Glomerular endothelial cell (primary cell): ENCODE results near the gene SYT1. TPM values are rescaled to one million over a fixed set of nuclear protein-coding genes. Genes with fewer than 3 reads are reported as not detected.
"Not testable (repeated sequence)": the region's sequence is repeated elsewhere in the genome, so short reads cannot be mapped to it uniquely, and the experiment has no call there.

Experiments
- DNase-seq: peaks from one replicate; pipeline ENCODE4 v3.0.0-alpha.2; 2011; ENCODE audit warnings: low read depth, low spot score; ENCODE audit errors: extremely low read depth
- total RNA-seq: library from RNA; depleted of rRNA; stranded (reverse); fragments of >200 nt; gene quantifications from 2 replicates; pipeline ENCODE4 v1.2.3, GENCODE V29; 2015

Gene SYT1
- total RNA-seq, 1 donor from 2014 or later = 13.2 TPM

DNA sequence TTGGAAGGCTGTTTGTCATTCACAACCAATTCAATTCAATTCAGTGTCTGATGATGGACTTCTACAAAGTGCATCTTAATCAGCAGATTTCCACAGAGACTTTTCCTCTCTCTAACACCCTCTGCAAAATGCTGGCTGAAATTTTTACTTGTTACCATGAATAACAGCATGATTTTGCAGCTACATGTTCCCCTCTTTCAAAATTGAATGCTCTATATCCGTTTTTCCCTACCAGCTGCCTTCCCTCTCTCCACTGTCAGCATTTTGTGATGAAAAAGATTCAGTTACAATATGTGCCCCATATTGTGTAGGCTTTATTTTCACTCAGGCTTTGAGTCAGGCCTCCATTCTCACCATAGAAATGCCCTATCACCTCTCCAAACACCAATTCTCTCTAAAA, 334.6 kb downstream of the SYT1 start:
- DNase-seq = no peak

GRCh38 chr12:79200176-79200575, 335.6 kb downstream of the SYT1 start:
- DNase-seq = no peak

DNA sequence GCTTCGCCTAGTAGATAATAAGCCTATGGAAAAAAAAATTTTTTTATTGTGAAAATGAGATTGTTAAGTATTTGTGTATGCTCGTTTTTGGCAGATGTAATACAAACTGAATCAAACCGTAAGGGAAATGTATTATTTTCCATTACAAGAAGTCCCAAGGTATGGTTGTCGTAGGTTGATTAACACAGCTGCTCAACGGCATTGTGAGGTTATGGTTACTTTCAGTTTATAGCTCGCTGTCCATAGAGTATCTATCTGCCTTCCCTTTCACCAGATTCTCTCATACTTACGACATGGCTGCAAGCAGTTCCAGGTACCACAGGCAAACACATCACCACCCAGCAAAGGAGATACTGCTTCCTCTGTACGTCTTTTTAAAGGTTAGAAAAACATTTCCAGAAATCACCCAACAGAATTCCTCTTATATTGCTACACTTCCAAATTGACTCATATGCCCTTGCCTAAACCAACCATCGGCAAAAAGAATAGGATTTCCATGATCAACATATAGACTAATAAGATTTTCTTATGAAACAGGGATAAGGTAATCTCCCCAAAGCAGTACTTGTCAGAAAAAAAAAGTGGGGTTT, 338.6 kb downstream of the SYT1 start:
- no peak for DNase-seq

DNA sequence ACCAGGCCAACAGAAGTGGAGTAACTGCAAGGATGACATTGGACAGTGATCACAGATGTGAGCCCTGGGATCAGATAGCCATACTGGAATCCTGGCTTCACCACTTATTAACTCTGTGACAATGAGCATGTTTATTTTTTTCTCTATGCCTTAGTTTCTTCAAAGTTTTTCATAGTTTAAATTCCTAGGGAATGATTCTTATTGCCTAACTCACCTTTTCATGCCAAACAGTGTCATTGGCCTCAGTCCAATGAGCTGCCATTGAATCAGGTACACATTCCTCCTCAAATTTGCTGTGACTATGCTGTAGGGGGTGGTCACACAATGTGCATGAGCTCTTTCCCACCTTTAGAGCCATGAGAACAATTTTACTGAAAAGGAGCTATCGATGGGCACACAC, 342.3 kb downstream of the SYT1 start:
- DNase-seq = no peak

DNA sequence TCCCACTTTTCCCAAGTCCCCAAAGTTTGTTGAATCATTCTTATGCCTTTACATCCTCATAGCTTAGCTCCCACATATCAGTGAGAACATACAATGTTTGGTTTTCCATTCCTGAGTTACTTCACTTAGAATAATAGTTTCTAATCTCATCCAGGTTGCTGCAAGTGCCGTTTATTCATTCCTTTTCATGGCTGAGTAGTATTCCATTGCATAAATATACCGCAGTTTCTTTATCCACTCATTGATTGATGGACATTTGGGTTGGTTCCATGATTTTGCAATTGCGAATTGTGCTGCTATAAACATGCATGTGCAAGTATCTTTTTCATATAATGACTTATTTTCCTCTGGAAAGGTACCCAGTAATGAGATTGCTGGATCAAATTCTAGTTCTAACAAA, 345.8 kb downstream of the SYT1 start:
- not testable (repeated sequence) for DNase-seq

GRCh38 chr12:79217306-79217705, 352.7 kb downstream of the SYT1 start:
- DNase-seq = no peak

GRCh38 chr12:79223210-79223609, 358.6 kb downstream of the SYT1 start:
- no peak for DNase-seq

- DNase-seq = no peak
Observed at GRCh38 chr12:79223761-79224160, 359.2 kb downstream of the SYT1 start.

- DNase-seq = no peak
Observed at GRCh38 chr12:79227091-79227490, 362.5 kb downstream of the SYT1 start.

DNA sequence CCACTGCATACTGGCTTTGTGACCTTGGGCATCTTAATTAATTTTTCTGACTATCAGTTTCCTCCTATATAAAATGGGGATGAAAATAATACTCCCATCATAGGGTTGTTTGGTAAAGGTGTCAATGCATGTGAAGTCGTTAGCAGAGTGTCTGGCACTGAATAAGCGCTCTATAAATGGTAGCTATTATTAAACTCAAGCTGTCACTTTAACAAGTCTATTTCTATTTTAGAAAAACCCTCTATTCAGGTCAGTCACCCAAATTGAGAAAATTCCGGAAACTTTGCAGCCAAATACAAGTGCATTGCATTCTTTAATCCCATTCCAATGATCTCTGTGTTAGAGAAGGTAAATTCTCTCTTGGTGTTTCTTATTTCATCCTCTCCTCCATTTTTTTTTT, 363.1 kb downstream of the SYT1 start:
- DNase-seq = no peak

GRCh38 chr12:79233341-79233781, 368.8 kb downstream of the SYT1 start:
- DNase-seq = no peak

DNA sequence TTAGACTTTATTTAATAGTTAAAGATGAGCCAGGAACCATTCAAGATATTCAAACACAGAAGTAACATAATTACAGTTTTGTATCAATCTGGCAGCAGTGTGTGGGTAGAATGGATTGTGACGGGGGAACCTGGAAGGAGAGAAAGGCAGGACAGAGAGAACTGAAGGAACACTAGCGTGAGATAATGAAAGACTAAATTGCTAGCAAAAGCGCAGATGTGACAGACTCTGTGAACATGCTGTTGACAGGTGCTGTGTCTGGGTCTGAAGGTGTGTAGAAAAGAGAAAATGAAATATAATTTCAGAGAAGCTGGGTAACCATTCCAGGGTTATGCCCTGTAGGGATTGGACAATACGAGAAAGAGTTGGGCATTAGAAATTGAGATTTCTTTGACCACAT, 372.3 kb downstream of the SYT1 start:
- no peak for DNase-seq

- no peak for DNase-seq
Observed at GRCh38 chr12:79238246-79238645, 373.7 kb downstream of the SYT1 start.

DNA sequence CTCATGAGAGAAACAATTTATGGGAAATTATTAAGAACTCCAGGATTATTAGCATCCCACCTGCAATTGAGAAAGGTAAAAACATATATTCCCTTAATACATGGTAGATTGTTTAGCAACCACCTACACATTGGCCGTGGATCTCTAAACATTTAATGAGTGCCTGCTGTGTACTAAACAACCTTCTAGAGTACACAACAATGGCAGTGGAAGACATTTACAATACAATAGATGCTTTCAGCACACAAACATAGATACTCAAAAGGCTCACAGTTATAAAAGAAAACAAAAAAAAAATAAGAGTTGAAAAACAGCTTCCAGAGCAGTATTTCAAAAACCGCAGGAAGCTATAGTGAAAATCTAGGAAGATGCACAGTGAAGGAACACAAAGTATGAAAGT, 382.9 kb downstream of the SYT1 start:
- no peak for DNase-seq

DNA sequence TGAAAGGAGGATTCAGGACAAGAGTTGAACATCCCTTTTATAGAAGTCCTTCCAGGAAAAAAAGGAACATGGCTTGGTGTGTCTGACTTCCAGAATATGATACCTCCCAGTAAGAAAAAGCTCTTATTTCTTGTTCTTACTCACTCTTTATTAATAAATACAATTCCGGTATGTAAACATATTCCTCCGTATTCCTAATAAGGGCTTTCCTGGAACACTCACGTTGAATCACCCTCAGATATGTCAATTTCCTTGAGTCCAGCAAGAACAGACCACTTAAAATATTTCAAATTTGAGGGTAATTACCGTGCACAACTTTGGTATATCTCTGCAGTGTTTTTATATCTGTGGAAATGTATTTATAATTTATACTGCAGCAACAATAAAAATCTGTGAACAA, 385.6 kb downstream of the SYT1 start:
- DNase-seq = no peak

DNA sequence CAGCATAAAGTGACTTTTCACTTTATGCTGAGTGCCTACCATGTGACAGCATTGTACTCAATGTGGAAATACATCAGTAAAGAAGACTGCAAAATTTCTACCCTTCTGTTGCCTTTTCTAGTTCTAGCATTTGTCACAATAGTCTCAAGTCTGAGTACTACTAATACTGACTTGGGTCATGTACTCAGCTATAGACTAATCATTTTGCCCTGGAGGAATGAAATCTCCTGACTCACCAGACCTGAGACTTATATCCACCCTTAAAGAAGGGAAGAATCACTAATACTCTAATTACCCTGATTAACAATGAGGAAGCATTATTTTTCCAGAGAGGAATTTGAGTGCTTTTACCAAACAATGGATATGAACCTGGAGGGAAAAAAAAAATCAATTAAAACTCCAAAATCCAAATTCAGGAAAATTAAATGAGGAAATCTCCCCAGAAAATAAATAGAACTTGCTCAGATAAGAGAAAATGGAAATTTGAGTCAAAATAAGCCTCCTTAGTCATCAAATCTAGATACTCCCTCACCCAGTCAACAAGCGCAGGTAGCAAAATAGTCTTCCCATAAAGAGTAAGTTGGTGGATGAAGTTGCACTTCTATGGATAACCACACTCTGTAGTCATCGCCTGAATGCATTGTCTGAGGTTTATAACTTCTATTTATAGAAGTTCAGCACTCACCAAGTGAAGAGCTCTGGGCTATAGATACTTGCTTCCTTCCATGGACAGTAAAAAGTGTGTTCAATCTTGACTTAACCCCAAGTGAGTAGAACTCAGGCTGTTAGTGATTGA, 386.6 kb downstream of the SYT1 start:
- DNase-seq = no peak

DNA sequence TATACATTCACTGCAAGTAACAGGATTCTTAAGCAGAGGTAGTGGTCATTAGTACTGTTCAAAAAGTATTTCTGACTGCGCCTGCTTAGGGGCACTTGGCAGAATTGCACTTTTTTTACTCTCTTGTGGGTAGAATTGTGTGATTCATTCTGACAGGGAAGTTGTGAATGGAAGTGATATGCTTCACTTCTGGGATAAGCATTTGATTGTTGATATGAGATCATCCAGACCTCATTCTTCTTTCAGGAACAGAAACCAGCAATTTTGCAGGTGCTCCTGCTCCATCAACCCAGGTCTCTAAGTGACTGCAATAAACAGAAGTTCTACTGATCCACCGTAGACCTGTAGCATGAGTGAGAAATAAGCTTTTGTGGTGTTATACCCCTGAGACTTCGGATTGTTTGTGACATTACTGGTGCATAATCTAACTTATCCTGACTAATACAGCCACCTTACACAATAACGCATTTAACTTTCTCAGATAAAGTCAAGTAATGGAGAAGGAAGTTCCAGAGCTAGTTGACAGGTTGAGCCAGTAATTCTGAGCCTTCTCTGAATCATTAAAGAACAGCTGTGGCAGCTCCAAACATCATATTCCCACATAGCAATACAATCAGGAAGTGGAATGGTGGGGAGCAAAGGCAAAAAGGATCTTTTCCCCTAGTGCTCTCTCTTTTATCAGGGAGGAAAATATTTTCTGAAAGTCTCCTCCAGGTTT, 387.9 kb downstream of the SYT1 start:
- no peak for DNase-seq

GRCh38 chr12:79255288-79255687, 390.7 kb downstream of the SYT1 start:
- DNase-seq = no peak

DNA sequence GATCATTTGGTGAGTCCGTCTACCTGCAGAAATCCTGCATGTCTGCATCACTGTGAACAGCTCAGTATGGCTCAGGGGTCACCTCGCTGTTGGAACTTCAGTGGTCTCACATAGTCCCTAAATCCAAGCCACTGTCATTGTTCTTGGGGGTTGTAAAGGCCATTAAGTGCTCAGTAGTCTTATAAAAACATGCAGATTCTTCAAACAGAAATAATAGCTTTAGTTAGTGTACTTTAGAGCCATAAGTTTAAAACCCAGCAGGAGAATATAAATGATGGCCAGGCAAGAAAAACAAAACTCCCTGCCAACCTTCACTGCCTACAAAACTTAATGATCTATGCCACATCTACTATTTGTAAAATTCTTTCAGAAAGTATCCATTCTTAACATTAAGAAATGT, 396.3 kb downstream of the SYT1 start:
- DNase-seq = no peak

- DNase-seq = no peak
Observed at GRCh38 chr12:79262938-79263337, 398.4 kb downstream of the SYT1 start.

DNA sequence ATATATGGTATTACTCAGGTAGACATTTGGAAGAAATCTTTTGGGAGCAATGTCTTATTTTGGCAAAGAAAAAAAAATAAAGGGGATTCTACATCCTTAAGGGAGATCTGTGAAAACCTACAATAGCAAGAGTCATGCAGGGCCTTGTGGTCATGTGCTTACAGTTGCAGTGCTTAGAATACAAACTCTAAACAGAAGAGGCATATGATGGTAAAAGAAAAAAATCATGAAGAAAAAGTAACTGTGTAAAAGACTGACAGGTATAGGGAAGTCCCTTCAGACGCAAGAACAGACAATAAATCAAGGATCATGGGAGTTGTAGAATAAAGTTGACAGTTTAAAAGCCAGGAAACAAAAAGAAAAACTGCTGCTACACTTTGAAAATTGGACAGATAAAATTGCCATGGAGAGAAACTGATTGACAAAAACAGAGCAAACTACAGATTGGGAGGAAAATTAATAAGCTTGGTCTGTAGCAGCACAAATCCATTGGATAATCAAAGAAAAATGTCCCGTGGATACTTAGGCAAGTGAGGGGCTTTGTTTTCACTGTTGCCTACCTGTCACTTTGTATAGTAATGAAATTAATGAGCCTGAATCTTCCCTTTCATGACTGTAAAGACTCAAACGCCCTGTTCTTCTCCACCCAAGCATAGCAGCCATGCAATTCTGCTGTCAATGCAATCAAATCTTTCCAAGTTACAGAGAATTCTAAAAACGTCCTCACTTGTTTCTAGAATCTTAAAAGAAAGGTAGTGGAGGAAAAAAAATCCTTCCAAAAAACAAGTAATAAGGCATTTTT, 402.0 kb downstream of the SYT1 start:
- DNase-seq = no peak
